Aorta (tissue), 5 donors: ENCODE results near the gene POLR2E. TPM values are rescaled to one million over a fixed set of nuclear protein-coding genes. Genes with fewer than 3 reads are reported as not detected.
A peak's percentile ranks its signal among the peaks of the same experiment; 100 is the strongest.

Source experiments
- ATAC-seq: fragments of 200-7000 bp; cut with Tn5 transposase; one replicate; pipeline ENCODE4 v1.9.1; 2022; ENCODE audit warnings: moderate library complexity; ENCODE audit not compliant: low FRiP score
- DNase-seq, 2 donors: peaks; one replicate each; pipeline ENCODE4 v3.0.0-alpha.2; 2020
- H3K27ac ChIP-seq, 2 donors: one replicate each; pipeline ENCODE4 v1.5.1; 2013; ENCODE audit warnings: low read length in 2 of 2, mild to moderate bottlenecking in 2 of 2, moderate library complexity in 2 of 2, control low read depth in 1 of 2, inconsistent platforms in 1 of 2, low read depth in 1 of 2
- H3K27me3 ChIP-seq, 2 donors: one replicate each; pipeline ENCODE4 v1.6.1; 2013; ENCODE audit warnings: control low read depth in 1 of 2, low read length in 1 of 2, mild to moderate bottlenecking in 1 of 2, moderate library complexity in 1 of 2; ENCODE audit not compliant: insufficient read depth in 2 of 2, control insufficient read depth in 1 of 2
- H3K36me3 ChIP-seq, 2 donors: one replicate each; pipeline ENCODE4 v1.6.1; 2013; ENCODE audit warnings: control low read depth in 1 of 2, low read length in 1 of 2, mild to moderate bottlenecking in 1 of 2; ENCODE audit not compliant: insufficient read depth in 2 of 2, control insufficient read depth in 1 of 2
- H3K4me1 ChIP-seq, 2 donors: one replicate each; pipeline ENCODE4 v1.6.1; 2013; ENCODE audit warnings: low read length in 2 of 2, control low read depth in 1 of 2, mild to moderate bottlenecking in 1 of 2, moderate library complexity in 1 of 2; ENCODE audit not compliant: insufficient read depth in 2 of 2, control insufficient read depth in 1 of 2
- H3K4me3 ChIP-seq, 2 donors: one replicate each; pipeline ENCODE4 v1.5.1; 2013; ENCODE audit warnings: low read length in 2 of 2, control low read depth in 1 of 2, mild to moderate bottlenecking in 1 of 2
- H3K9me3 ChIP-seq: one replicate; pipeline ENCODE4 v1.6.1; 2013; ENCODE audit warnings: mild to moderate bottlenecking, low read length; ENCODE audit not compliant: control insufficient read depth
- WGBS, 2 donors: extraction: QIAGEN DNeasy Blood & Tissue Kit; methylation state at CpG; one replicate each; pipeline ENCODE4 v1.1.7; 2013; 5-methylcytosine and 5-hydroxymethylcytosine counted together
- intact Hi-C, 2 donors: fragments of 100-400 bp; cut with DNase I; formaldehyde crosslinking; loops; one replicate each; pipeline versions ENCODE4 v1.14.2 to v1.15.0; 2022
- polyA plus RNA-seq, 2 donors: library from polyadenylated mRNA; stranded (reverse); fragments of 200-250 nt; gene quantifications; one replicate each; pipeline ENCODE4 v1.2.3, GENCODE V29; 2013
- total RNA-seq, 2 donors: library from RNA; stranded (reverse); fragmentation: NEBNext Ultra II Directional; extraction: Animal tissue kit (Norgen Biotek cat#: 25700); gene quantifications; one replicate each; pipeline ENCODE4 v1.2.1, GENCODE V29; 2021
- donor health status: healthy with polysubstance abuse.
- donor health status: Bipolar disorder and iron deficiency.
- donor health status: DM: no; HTN: no; CAD: no.
- donor health status: DM: no; HTN: no; CAD: no.
- donor health status: DM: yes; HTN: yes; CAD: no.

The POLR2E gene
- total and polyA plus RNA-seq, 4 donors = 83.5 to 116 (median 93.6) TPM

DNA sequence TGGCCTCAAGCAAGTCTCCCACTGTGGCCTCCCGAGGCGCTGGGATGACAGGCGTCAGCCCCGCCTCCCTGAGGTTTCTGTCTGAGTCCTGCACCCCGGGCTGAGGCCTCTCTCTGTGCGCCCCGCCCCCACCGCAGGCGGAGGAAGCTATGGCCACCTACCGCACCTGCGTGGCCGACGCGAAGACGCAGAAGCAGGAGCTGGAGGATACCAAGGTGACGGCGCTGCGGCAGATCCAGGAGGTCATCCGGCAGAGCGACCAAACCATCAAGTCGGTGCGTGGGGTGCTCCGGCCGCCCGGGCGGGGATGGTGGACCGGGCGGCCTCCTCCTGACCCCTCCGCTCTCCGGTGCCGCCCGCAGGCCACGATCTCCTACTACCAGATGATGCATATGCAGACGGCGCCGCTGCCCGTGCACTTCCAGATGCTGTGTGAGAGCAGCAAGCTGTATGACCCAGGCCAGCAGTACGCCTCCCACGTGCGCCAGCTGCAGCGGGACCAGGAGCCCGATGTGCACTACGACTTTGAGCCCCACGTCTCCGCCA lies 15.5 kb downstream of the POLR2E start:
- intact Hi-C loops = no loop called here
- Histone ChIP-seq H3K4me3 (no peak overlapping the region), H3K36me3 (no peaks in the 10 kb centered on the region), H3K27me3 (no peaks in the 10 kb centered on the region), H3K9me3 (no peaks in the 10 kb centered on the region), H3K27ac (no peak overlapping the region), H3K4me1 (no peaks in the 10 kb centered on the region)
- WGBS, 2 donors = 89 to 91% methylated on average over 45 of the region's 45 CpGs
- ATAC-seq (no peak), DNase-seq (peak in 1 of 2 donors; percentile 74)

- no peaks in the 10 kb centered on the region for H3K9me3 ChIP-seq
- H3K27me3 ChIP-seq = no peaks in the 10 kb centered on the region
- 53 to 55% methylated on average over 16 of the region's 16 CpGs for WGBS, 2 donors
- H3K4me1 ChIP-seq = no peaks in the 10 kb centered on the region
- ATAC-seq (no peak), DNase-seq (peak; percentile 80 to 87)
- no peak overlapping the region for H3K4me3 ChIP-seq
- H3K36me3 ChIP-seq = no peaks in the 10 kb centered on the region
- no peak overlapping the region for H3K27ac ChIP-seq
- intact Hi-C loops = no loop called here
Observed at GRCh38 chr19:1076951-1077350, 18.2 kb downstream of the POLR2E start.

DNA sequence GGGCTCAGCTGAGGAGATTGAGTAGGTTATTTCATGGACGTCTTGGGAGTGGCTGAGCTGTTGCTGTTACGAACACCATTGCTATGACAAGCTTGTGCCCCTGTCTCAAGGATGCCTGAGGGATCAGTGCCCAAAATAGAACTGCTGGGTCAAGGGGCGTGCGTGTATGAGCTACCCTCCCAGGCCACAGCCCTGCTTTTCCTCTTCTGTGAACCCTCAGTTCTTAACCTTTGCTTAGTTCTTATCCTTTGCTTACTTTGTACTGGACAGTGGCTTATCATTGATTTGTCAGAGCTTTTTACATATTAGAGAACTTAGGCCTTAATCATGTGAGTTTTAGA lies 19.2 kb downstream of the POLR2E start:
- no peaks in the 10 kb centered on the region for H3K9me3 ChIP-seq
- DNase-seq (no peak), ATAC-seq (no peak)
- 80 to 85% methylated on average over 4 of the region's 4 CpGs for WGBS, 2 donors
- H3K4me3 ChIP-seq = no peak overlapping the region
- no peak overlapping the region for H3K27ac ChIP-seq
- H3K27me3 ChIP-seq = no peaks in the 10 kb centered on the region
- intact Hi-C loops = no loop called here
- no peaks in the 10 kb centered on the region for H3K36me3 ChIP-seq
- H3K4me1 ChIP-seq = no peaks in the 10 kb centered on the region

GRCh38 chr19:1074544-1075283 lies 20.5 kb downstream of the POLR2E start:
- H3K36me3 ChIP-seq = no peaks in the 10 kb centered on the region
- no peaks in the 10 kb centered on the region for H3K27me3 ChIP-seq
- H3K9me3 ChIP-seq = no peaks in the 10 kb centered on the region
- intact Hi-C loops = no loop called here
- H3K4me1 ChIP-seq = no peaks in the 10 kb centered on the region
- H3K27ac ChIP-seq = no peak overlapping the region
- no peak overlapping the region for H3K4me3 ChIP-seq
- 73 to 79% methylated on average over 40 to 54 of the region's 54 CpGs for WGBS, 2 donors
- DNase-seq (peak; percentile 93), ATAC-seq (no peak)

DNA sequence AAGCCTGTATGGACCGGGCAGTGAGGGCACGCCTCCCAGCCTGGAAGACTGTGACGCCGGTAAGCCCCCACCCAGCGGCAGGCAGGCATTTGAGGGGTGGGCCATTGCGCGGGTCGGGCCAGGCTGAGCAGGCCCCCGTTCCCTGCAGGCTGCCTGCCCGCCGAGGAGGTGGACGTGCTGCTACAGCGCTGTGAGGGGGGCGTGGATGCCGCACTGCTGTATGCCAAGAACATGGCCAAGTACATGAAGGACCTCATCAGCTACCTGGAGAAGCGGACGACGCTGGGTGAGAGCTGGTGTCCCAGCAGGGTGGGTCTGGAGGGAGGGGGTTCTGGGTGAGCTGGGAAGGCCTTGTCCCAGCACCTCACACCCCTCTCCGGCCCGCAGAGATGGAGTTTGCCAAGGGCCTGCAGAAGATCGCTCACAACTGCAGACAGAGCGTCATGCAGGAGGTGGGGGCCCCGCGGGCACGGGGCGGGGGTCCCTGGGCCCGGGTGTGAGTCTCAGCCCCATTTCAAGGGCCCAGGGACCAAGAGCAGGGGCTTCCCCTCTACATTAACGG lies 21.1 kb downstream of the POLR2E start:
- H3K9me3 ChIP-seq = no peaks in the 10 kb centered on the region
- DNase-seq (peak; percentile 49 to 65), ATAC-seq (no peak)
- H3K27me3 ChIP-seq = no peaks in the 10 kb centered on the region
- H3K4me1 ChIP-seq = no peaks in the 10 kb centered on the region
- intact Hi-C loops = no loop called here
- H3K36me3 ChIP-seq = no peaks in the 10 kb centered on the region
- H3K4me3 ChIP-seq = no peak overlapping the region
- H3K27ac ChIP-seq = no peak overlapping the region
- WGBS, 2 donors = 81 to 87% methylated on average over 27 to 28 of the region's 28 CpGs

DNA sequence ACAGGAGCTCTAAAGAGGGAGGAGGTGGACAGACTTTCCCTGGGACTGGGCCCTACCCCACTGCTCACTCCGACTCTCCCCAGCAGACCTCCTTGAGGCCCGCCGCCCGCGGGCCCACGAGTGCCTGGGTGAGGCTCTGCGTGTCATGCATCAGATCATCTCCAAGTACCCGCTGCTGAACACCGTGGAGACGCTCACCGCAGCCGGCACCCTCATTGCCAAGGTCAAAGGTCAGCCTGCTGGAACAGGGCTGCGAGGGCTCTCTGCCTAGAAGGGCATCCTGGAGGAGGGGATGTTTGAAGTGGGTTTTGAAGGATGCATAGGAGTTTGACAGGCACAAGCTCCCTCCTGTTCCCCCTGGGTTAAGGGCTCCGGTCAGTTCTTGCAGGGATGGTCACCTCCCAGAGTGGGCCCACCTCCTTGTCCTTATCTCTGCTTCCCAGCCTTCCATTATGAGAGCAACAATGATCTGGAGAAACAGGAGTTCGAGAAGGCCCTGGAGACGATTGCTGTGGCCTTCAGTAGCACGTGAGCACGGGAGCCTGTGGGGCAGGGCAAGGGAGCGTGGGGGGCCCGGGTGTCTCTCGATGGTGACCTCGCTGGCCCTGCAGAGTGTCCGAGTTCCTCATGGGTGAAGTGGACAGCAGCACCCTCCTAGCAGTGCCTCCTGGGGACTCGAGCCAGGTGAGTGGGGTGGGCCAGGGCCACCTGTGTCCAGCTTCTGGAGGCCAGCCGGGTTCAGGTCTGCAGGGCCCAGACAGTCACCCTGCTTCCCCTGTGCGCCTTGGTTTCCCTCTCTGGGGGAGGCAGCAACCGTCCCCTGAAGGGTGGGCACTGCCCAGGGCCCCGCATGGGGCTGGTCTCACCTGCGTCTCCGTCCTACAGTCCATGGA lies 21.9 kb downstream of the POLR2E start:
- Histone ChIP-seq H3K27me3 (no peaks in the 10 kb centered on the region), H3K36me3 (no peaks in the 10 kb centered on the region), H3K4me1 (no peaks in the 10 kb centered on the region), H3K27ac (no peak overlapping the region), H3K9me3 (no peaks in the 10 kb centered on the region), H3K4me3 (no peak overlapping the region)
- DNase-seq (no peak), ATAC-seq (no peak)
- WGBS, 2 donors = 93 to 95% methylated on average over 30 of the region's 30 CpGs
- intact Hi-C loops = no loop called here

GRCh38 chr19:1072371-1073015 lies 22.7 kb downstream of the POLR2E start:
- H3K4me3 ChIP-seq = no peak overlapping the region
- H3K9me3 ChIP-seq = no peaks in the 10 kb centered on the region
- 85 to 89% methylated on average over 11 of the region's 11 CpGs for WGBS, 2 donors
- ATAC-seq (no peak), DNase-seq (no peak)
- H3K4me1 ChIP-seq = no peaks in the 10 kb centered on the region
- H3K27ac ChIP-seq = no peak overlapping the region
- intact Hi-C loops = no loop called here
- H3K36me3 ChIP-seq = no peaks in the 10 kb centered on the region
- no peaks in the 10 kb centered on the region for H3K27me3 ChIP-seq

GRCh38 chr19:1070931-1071791 lies 24.0 kb downstream of the POLR2E start:
- peak; percentile 53 to 81 for DNase-seq
- no peaks in the 10 kb centered on the region for H3K4me1 ChIP-seq
- no peaks in the 10 kb centered on the region for H3K27me3 ChIP-seq

More at GRCh38 chr19:1070931-1071791, 24.0 kb downstream of the POLR2E start:
- ATAC-seq = no peak
- no peaks in the 10 kb centered on the region for H3K9me3 ChIP-seq
- intact Hi-C loops = no loop called here
- H3K4me3 ChIP-seq = no peak overlapping the region
- no peaks in the 10 kb centered on the region for H3K36me3 ChIP-seq
- no peak overlapping the region for H3K27ac ChIP-seq
- 4 to 6% methylated on average over 90 to 99 of the region's 99 CpGs for WGBS, 2 donors
